ENCODE data around the gene ZNF608. TPM values are rescaled to one million over a fixed set of nuclear protein-coding genes. Genes with fewer than 3 reads are reported as not detected.

Gene ZNF608
- total RNA-seq: not detected

DNA sequence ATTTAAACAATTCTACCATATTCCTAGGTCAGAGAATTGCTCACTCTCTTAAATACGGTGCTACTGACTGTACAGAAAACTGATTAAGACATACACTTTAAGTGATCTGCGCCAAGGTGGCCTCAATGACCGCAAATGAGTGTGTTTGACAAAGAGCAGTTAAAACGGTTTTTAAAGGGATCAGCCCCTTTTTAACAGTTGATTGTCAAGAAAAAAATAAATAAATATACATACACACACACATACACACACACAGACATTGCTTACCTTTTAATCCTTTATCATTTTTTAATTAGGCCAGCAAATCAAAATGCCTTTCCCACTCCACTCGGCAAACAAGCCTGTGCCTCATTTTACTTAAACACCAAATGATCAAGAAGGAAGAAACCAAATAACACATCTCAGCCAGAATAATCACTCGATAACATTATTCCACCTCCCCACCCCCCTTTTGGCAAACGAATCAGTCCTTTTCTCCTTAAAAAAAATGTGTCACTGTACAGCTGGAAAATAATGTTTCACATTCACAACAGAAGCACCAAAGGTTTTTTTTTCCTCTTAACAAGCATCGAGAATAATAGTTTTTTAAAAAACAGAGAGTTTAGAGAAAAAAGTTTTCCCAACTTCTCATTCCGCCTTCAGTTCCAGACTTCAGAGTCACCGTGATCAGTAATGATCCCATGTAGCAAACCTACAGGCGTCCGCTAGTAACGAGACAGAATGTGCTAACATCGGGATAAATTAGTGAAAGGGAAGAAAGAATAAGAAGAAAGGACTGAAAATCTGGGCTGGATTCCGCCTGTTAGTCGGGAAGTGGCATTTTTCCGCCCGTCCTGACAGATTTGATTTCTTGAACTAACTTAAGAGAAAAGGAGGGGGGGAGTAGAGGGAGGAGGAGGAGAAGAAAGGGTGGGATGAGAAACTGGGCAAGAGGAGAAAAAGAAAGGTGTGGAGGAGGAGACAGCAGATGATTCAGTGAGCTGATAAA, at the start of gene ZNF608:
Gene ZNF608, minus strand, starts transcription at position 712 of the 988 bp plus-strand sequence. CDS start 1,650 bp downstream, outside the sequence.
- CTCF ChIA-PET: no interaction called here

DNA sequence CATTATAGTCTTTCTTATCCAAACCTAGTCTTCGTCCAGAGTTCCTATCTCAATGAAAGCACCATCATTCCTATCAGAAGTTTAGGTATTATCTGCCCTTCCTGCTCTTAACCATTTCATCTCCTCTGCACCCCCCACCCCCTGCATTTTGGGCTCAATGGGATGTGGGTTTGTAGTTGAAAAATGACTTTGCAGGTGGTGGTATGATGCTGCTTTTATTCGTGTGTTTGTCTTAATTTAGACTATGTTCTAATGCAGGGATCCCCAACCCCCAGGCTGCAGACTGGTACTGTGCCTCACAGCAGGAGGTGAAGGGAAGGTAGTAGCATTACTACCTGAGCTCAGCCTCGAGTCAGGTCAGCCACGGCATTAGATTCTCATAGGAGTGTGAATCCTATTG, 49.4 kb upstream of the ZNF608 start:
- Mint-ChIP-seq H3K27me3 (no peaks in the 10 kb centered on the region), H3K36me3 (no peaks in the 10 kb centered on the region), H3K9me3 (ENCODE audit: low read depth) (peaks cover 2% of the 10 kb centered on the region), H3K4me1 (no peaks in the 10 kb centered on the region), H3K4me3 (no peak overlapping the region), H3K27ac (no peak overlapping the region)
- no peak for ATAC-seq
- no peak for DNase-seq
- CTCF ChIA-PET: no interaction called here

More for the DNA sequence above, at the start of gene ZNF608:
- Mint-ChIP-seq H3K9me3 (ENCODE audit: low read depth) (peaks cover 2% of the 10 kb centered on the region), H3K27ac (no peak within 1 kb of the TSS), H3K4me3 (no peak within 1 kb of the TSS), H3K4me1 (no peaks in the 10 kb centered on the region), H3K36me3 (no peaks in the 10 kb centered on the region), H3K27me3 (peaks cover 50% of the 10 kb centered on the region)
- no peak for ATAC-seq
- DNase-seq: no peak

DNA sequence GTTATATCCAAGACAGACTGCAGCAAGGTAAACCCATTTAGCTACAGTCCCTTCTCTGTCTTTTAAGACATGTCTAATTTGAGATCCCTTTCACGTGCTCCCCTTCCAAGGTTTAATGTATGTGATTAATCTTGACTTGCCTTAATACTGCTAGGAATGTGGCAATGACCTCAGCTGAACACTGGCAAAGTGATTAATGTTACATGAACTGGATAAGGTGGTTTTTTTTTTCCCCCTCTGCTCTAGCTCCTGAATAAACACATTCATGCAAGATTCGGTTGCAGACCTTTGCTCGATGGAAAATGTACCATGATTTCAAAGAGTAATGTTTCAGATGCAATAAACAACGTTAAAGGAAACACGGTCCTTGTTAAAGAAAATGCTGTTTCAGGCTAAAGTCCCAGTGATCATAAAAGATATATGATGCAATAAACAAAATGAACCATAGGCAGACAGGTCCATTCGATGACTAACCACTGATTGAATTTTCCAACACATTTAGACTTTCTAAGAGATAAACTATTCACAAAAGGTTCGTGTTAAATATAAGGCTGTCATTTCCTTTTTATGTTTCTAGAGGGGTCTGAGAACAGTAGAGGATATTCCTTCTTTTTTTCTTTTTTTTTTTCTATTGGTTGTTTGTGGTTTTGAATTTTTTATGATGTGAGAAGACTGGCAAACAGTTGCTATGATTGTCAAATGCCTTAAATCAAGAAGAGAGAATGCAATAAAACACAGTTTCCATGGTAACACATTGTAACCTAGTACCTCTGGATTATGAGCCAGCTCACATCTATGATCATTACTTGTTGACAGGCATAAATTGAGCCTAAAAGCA, 44.7 kb upstream of the ZNF608 start:
- ATAC-seq (no peak), DNase-seq (no peak)
- Mint-ChIP-seq H3K4me3 (no peak overlapping the region), H3K9me3 (ENCODE audit: low read depth) (peaks cover 2% of the 10 kb centered on the region), H3K27me3 (no peaks in the 10 kb centered on the region), H3K4me1 (no peaks in the 10 kb centered on the region), H3K36me3 (no peaks in the 10 kb centered on the region), H3K27ac (no peak overlapping the region)
- CTCF ChIA-PET: no interaction called here

GRCh38 chr5:124790301-124790894, 44.0 kb upstream of the ZNF608 start:
- Mint-ChIP-seq H3K36me3 (no peaks in the 10 kb centered on the region), H3K4me1 (no peaks in the 10 kb centered on the region), H3K9me3 (ENCODE audit: low read depth) (peaks cover 2% of the 10 kb centered on the region), H3K4me3 (no peak overlapping the region), H3K27me3 (no peaks in the 10 kb centered on the region), H3K27ac (no peak overlapping the region)
- CTCF ChIA-PET: no interaction called here
- ATAC-seq (no peak), DNase-seq (no peak)

GRCh38 chr5:124789104-124789605, 42.7 kb upstream of the ZNF608 start:
- Mint-ChIP-seq H3K27ac (no peak overlapping the region), H3K36me3 (no peaks in the 10 kb centered on the region), H3K4me1 (no peaks in the 10 kb centered on the region), H3K9me3 (ENCODE audit: low read depth) (peaks cover 4% of the 10 kb centered on the region), H3K4me3 (no peak overlapping the region), H3K27me3 (no peaks in the 10 kb centered on the region)
- ATAC-seq (no peak), DNase-seq (no peak)
- CTCF ChIA-PET: no interaction called here

DNA sequence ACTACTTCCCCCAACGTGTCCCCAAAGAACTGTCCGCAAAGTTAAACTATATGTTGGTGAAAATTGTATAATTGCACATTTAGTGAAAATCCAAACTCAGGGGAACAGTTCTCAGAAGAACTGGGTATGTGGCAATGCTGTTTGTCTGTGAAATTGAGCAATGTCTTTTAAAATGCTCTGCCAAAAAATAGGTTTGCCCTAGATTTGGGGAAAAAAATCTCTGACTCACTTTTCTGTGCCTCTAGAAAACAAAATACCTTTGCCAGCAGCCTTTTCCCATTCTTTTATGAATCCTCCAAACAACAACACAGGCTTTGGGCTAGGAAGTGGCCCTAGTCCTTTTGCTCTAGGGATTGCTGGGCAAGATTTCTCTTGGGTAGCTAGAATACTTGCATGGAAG, 37.4 kb upstream of the ZNF608 start:
- H3K27me3 Mint-ChIP-seq: no peaks in the 10 kb centered on the region
- no peak for ATAC-seq
- CTCF ChIA-PET: no interaction called here

DNA sequence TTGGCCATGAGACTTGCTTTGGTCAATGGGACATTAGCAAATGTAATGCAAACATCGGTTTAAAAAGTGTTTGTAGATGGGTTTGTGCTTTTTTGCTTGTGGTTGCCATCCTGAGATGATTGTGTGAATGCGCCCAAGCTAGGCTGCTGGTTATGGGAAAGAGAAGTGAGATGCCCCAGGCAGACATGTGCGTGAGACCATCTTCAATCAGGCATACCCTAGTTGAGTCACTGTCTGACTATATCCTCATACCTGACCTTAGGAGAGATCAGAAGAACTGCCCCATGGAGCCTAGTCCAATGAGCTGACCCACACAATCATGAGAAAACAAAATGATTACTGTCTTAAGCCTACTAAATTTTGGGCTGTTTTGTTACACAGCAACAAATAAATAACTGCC, 36.8 kb upstream of the ZNF608 start:
- Mint-ChIP-seq H3K4me1 (no peaks in the 10 kb centered on the region), H3K36me3 (no peaks in the 10 kb centered on the region), H3K27ac (no peak overlapping the region), H3K4me3 (no peak overlapping the region), H3K27me3 (no peaks in the 10 kb centered on the region), H3K9me3 (ENCODE audit: low read depth) (peaks cover 8% of the 10 kb centered on the region)
- ATAC-seq: no peak
- DNase-seq: no peak
- CTCF ChIA-PET: no interaction called here

More for the DNA sequence above, 37.4 kb upstream of the ZNF608 start:
- H3K36me3 Mint-ChIP-seq: no peaks in the 10 kb centered on the region
- H3K27ac Mint-ChIP-seq: no peak overlapping the region
- peaks cover 8% of the 10 kb centered on the region for H3K9me3 Mint-ChIP-seq (ENCODE audit: low read depth)
- no peak overlapping the region for H3K4me3 Mint-ChIP-seq
- no peak for DNase-seq
- H3K4me1 Mint-ChIP-seq: no peaks in the 10 kb centered on the region

- Mint-ChIP-seq H3K36me3 (no peaks in the 10 kb centered on the region), H3K9me3 (ENCODE audit: low read depth) (peaks cover 9% of the 10 kb centered on the region), H3K4me1 (no peaks in the 10 kb centered on the region), H3K4me3 (no peak overlapping the region), H3K27me3 (no peaks in the 10 kb centered on the region), H3K27ac (no peak overlapping the region)
- ATAC-seq (no peak), DNase-seq (no peak)
- CTCF ChIA-PET: no interaction called here
Observed at GRCh38 chr5:124782262-124782661, 35.8 kb upstream of the ZNF608 start.

DNA sequence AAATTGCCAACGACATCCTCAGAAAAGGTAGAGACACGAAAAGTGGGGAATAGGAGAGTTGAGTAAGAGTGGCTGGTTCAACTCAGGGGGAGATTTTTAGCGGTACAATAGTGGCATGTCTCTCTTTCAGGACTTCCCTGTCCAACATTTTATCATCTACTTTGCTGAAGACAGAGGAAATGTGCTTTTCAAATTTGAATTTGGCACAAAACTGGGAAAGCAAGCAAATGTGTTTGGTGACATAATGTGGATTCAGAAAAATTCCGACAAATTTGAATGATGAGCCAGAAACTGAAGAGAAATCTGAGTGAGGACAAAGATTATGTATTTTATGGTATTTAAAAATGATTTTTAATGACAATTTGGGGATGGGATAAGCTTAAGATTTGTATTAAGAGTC, 33.6 kb upstream of the ZNF608 start:
- CTCF ChIA-PET: no interaction called here
- H3K27ac Mint-ChIP-seq: no peak overlapping the region

DNA sequence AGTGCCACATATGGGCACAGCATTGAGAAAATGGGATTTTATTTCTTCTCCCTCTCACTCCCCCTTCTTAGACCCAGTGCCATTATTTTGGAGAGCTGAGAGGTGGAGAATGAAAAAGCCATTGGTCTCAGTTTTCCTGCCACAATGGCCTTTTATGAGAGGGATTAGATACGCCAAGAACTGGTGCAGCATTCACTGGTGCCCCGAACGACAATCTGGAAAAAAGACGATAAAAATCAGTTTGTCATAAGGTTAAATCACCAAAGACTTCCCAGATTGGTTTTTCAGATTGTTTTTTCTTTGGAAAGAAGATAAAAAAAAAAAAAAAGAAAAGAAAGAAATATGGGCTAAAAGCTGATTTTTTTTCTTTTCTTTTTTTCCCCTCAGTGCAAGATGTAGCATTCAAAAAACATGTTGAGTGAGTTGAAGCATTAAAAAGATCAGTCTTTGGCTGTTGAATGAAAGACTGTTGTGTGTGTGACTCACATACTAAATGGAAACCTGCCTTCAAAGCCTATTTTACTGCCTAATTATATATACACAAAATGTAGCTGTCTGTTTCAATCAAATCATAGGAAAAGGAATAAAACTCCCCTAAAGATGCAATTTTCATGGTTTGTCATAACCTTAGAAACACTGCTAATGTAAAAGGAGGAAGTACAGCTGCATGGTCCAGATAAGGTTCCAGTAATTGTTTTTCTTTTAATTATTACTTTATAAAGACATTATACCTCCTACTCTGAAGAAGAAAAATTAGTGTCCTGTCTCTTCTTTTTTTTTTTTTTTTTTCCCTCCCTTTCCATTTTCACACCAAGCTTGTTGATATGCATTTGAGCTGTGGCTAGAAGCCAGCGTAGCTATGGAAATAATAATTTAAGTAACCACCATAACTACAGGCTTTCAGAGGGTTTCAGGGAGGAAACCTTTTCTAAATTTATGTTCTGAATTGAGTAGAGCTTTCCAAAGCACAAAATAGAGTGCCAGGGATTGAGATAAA, 27.2 kb upstream of the ZNF608 start:
- no peaks in the 10 kb centered on the region for H3K27me3 Mint-ChIP-seq

More for the DNA sequence above, 33.6 kb upstream of the ZNF608 start:
- ATAC-seq (no peak), DNase-seq (no peak)
- Mint-ChIP-seq H3K9me3 (ENCODE audit: low read depth) (peaks cover 9% of the 10 kb centered on the region), H3K4me3 (no peak overlapping the region), H3K4me1 (no peaks in the 10 kb centered on the region), H3K27me3 (no peaks in the 10 kb centered on the region), H3K36me3 (no peaks in the 10 kb centered on the region)

DNA sequence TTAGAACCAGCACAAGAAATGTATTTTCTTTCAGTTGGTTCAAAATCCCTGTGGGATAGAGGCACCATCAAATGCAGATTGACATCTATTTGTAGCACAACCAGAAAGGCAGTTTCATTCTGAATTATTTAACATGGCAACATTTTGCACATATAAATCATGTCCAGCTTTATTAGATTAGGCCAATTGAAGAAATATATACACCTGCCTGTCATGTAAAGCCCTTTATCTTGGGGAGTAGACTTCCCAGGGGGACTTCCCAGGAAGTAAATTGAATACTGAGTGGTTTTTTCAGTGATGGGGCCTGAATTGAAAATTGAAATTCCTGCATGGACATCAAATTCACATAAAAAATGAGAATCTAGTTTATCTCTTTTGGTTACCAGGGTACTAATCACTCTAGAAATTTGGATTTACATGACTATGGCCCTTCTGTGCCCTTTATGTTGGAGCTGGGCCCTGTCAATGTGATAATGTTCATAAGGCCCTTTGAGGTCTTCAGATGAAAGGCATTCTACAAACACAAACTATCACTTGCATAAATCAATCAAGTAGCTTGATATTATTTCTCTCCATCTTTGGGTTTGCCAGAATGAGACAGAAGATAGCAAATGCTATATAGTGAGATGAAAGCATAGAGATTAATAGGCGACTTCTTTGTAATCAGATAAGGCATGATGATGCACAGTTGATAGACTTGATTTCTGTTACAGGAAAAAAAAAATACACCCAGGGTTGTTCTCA, 26.2 kb upstream of the ZNF608 start:
- H3K27ac Mint-ChIP-seq: no peak overlapping the region
- H3K27me3 Mint-ChIP-seq: no peaks in the 10 kb centered on the region
- H3K4me1 Mint-ChIP-seq: no peaks in the 10 kb centered on the region
- no peak for DNase-seq
- ATAC-seq: no peak
- H3K4me3 Mint-ChIP-seq: no peak overlapping the region
- H3K36me3 Mint-ChIP-seq: no peaks in the 10 kb centered on the region
- CTCF ChIA-PET: no interaction called here
- H3K9me3 Mint-ChIP-seq (ENCODE audit: low read depth): no peaks in the 10 kb centered on the region

More for the DNA sequence above, 27.2 kb upstream of the ZNF608 start:
- H3K4me1 Mint-ChIP-seq: no peaks in the 10 kb centered on the region
- DNase-seq (no peak), ATAC-seq (no peak)
- peaks cover 2% of the 10 kb centered on the region for H3K9me3 Mint-ChIP-seq (ENCODE audit: low read depth)
- H3K27ac Mint-ChIP-seq: no peak overlapping the region
- H3K36me3 Mint-ChIP-seq: no peaks in the 10 kb centered on the region
- H3K4me3 Mint-ChIP-seq: no peak overlapping the region
- CTCF ChIA-PET: interaction anchor here (0.7 kb wide), 2 partner anchors 10 to 360 kb away, joined by 3 read pairs; no protein-coding TSS in a partner anchor

DNA sequence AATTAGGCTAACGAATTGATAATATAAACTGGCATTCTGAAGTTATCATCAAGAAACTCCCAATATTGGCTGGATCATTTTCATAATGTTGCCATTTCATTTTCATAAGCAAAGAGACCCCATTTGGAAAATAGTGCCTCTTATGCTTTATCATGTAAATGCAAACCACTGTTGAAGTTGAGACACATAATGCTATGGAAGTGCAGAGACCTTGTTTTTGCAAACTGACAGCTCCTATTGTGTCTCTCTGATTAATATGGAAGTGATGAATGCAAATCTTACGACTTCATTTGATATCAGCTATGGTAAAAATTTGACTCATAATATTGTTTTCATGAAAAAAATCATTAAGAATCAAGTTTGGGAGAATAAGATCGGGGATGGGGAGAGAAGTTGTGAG, 25.3 kb upstream of the ZNF608 start:
- Mint-ChIP-seq H3K4me1 (no peaks in the 10 kb centered on the region), H3K27ac (no peak overlapping the region), H3K4me3 (no peak overlapping the region), H3K27me3 (no peaks in the 10 kb centered on the region), H3K36me3 (no peaks in the 10 kb centered on the region), H3K9me3 (ENCODE audit: low read depth) (peaks cover 2% of the 10 kb centered on the region)
- no peak for ATAC-seq
- CTCF ChIA-PET: no interaction called here
- DNase-seq: no peak
